SH-SY5Y (cell line): ENCODE data around the gene BCKDHA.

Experiments
- GATA2 ChIP-seq: IDR thresholded peaks from 2 replicates; pipeline ENCODE4 v1.6.1; 2011; ENCODE audit warnings: mild to moderate bottlenecking, low read depth, low read length
- GATA3 ChIP-seq: IDR thresholded peaks from 2 replicates; pipeline ENCODE4 v1.6.1; 2011; ENCODE audit warnings: low read depth, mild to moderate bottlenecking, low read length, moderate library complexity

GRCh38 chr19:41415154-41415571 is 17.5 kb downstream of the BCKDHA start:
- TF ChIP-seq GATA2 (no peak), GATA3 (no peak)
